Hematopoietic multipotent progenitor cell treated with erythropoietin and hydrocortisone succinate and interleukin-3 and kit ligand, for 8 days (in vitro differentiated cells): Measurements from ENCODE around the gene PRPF4.
"Not testable (repeated sequence)": the region's sequence is repeated elsewhere in the genome, so short reads cannot be mapped to it uniquely, and the experiment has no call there.

Experiments used
- DNase-seq: peaks from one replicate; pipeline ENCODE4 v3.0.0-alpha.2; 2015

PRPF4 gene

GRCh38 chr9:113275157-113276131 is at the start of gene PRPF4, which contains the start of gene CDC26:
TSS of gene PRPF4 (plus strand) at chr9:113275658. CDS start at chr9:113275744, 86 bp downstream.
TSS of gene CDC26 (minus strand) at chr9:113275572. CDS start at chr9:113272507, 3,065 bp downstream.
- peak; percentile 99 for DNase-seq

GRCh38 chr9:113227436-113227835 is 48.0 kb upstream of the PRPF4 start:
- no peak for DNase-seq

- no peak for DNase-seq
Observed at GRCh38 chr9:113228130-113228665, 47.3 kb upstream of the PRPF4 start.

- DNase-seq = peak; percentile 74
Observed at GRCh38 chr9:113231701-113232100, 43.8 kb upstream of the PRPF4 start.

- DNase-seq = not testable (repeated sequence)
Observed at GRCh38 chr9:113235701-113236255, 39.7 kb upstream of the PRPF4 start.

GRCh38 chr9:113237026-113237425 is 38.4 kb upstream of the PRPF4 start:
- no peak for DNase-seq

GRCh38 chr9:113238202-113238858 is 37.1 kb upstream of the PRPF4 start:
- DNase-seq = no peak

GRCh38 chr9:113238859-113239232 is 36.6 kb upstream of the PRPF4 start:
- DNase-seq = no peak

- no peak for DNase-seq
Observed at GRCh38 chr9:113241161-113241560, 34.3 kb upstream of the PRPF4 start.

GRCh38 chr9:113244556-113244955 is 30.9 kb upstream of the PRPF4 start:
- no peak for DNase-seq

GRCh38 chr9:113245894-113246293 is 29.6 kb upstream of the PRPF4 start:
- no peak for DNase-seq

GRCh38 chr9:113246928-113247327 is 28.5 kb upstream of the PRPF4 start:
- DNase-seq = no peak

- no peak for DNase-seq
Observed at GRCh38 chr9:113247640-113248039, 27.8 kb upstream of the PRPF4 start.

GRCh38 chr9:113249661-113250060 is 25.8 kb upstream of the PRPF4 start:
- not testable (repeated sequence) for DNase-seq

- DNase-seq = no peak
Observed at GRCh38 chr9:113250807-113251206, 24.7 kb upstream of the PRPF4 start.

- DNase-seq = no peak
Observed at GRCh38 chr9:113254991-113255390, 20.5 kb upstream of the PRPF4 start.

GRCh38 chr9:113255438-113255837 is 20.0 kb upstream of the PRPF4 start:
- DNase-seq = no peak

- DNase-seq = no peak
Observed at GRCh38 chr9:113257863-113258262, 17.6 kb upstream of the PRPF4 start.

- DNase-seq = no peak
Observed at GRCh38 chr9:113258282-113258681, 17.2 kb upstream of the PRPF4 start.

- no peak for DNase-seq
Observed at GRCh38 chr9:113261917-113262671, 13.4 kb upstream of the PRPF4 start.

GRCh38 chr9:113266174-113266573 is 9.3 kb upstream of the PRPF4 start:
- DNase-seq = no peak

GRCh38 chr9:113267911-113268566 is 7.4 kb upstream of the PRPF4 start:
- DNase-seq = peak; percentile 93
